CD14-positive monocyte (primary cell): ENCODE measurements around the gene AKR1C1. TPM values are rescaled to one million over a fixed set of nuclear protein-coding genes. Genes with fewer than 3 reads are reported as not detected.

Experiments
- DNase-seq, 3 donors: peaks; one replicate each; pipeline ENCODE4 v3.0.0-alpha.2; 2011 to 2022
- H2AFZ ChIP-seq: 2 replicates; pipeline ENCODE4 v1.6.0; 2012; ENCODE audit warnings: mild to moderate bottlenecking, low read depth, low read length, inconsistent platforms; ENCODE audit not compliant: insufficient read depth, poor library complexity, severe bottlenecking
- H3K27ac ChIP-seq, 2 donors: 1 replicate in 1 of 2; 2 replicates in 1 of 2; pipeline ENCODE4 v1.5.1; 2012 to 2013; ENCODE audit warnings: low read length in 2 of 2, control low read depth in 1 of 2, inconsistent platforms in 1 of 2, low read depth in 1 of 2, mild to moderate bottlenecking in 1 of 2
- H3K27me3 ChIP-seq, 2 donors: one replicate each; pipeline versions ENCODE4 v1.6.0 to v1.6.1; 2011 to 2013; ENCODE audit warnings: low read length in 2 of 2; ENCODE audit not compliant: control insufficient read depth in 2 of 2, insufficient read depth in 2 of 2
- H3K36me3 ChIP-seq, 2 donors: replicated peaks in 1 of 2; 1 replicate in 1 of 2; 2 replicates in 1 of 2; pipeline versions ENCODE4 v1.5.1 to v1.6.1; 2012 to 2013; ENCODE audit warnings: low read length in 2 of 2, control low read depth in 1 of 2, inconsistent platforms in 1 of 2, mild to moderate bottlenecking in 1 of 2; ENCODE audit not compliant: insufficient read depth in 2 of 2, control insufficient read depth in 1 of 2
- H3K4me1 ChIP-seq, 2 donors: 1 replicate in 1 of 2; 2 replicates in 1 of 2; pipeline versions ENCODE4 v1.5.1 to v1.6.1; 2012 to 2013; ENCODE audit warnings: low read length in 2 of 2, control low read depth in 1 of 2, inconsistent platforms in 1 of 2, mild to moderate bottlenecking in 1 of 2, moderate library complexity in 1 of 2; ENCODE audit not compliant: insufficient read depth in 2 of 2, control insufficient read depth in 1 of 2
- H3K4me2 ChIP-seq: replicated peaks from 2 replicates; pipeline ENCODE3; 2012; ENCODE audit warnings: low read length, moderate library complexity, mild to moderate bottlenecking; ENCODE audit not compliant: poor library complexity, severe bottlenecking; ENCODE audit errors: extremely low read depth
- H3K4me3 ChIP-seq, 3 experiments: fragments of 200-600 bp in 1 of 3; sonication (generic) in 1 of 3; replicated peaks in 1 of 3; 1 replicate in 2 of 3; 2 replicates in 1 of 3; pipeline ENCODE4 v1.5.1; 2011 to 2013; ENCODE audit warnings: low read length in 3 of 3, mild to moderate bottlenecking in 3 of 3, control low read depth in 2 of 3, low read depth in 2 of 3, inconsistent platforms in 1 of 3, moderate library complexity in 1 of 3
- H3K79me2 ChIP-seq: 2 replicates; pipeline ENCODE4 v1.6.0; 2012; ENCODE audit warnings: mild to moderate bottlenecking, control low read depth, inconsistent platforms, low read length, moderate library complexity; ENCODE audit not compliant: insufficient read depth
- H3K9ac ChIP-seq: 2 replicates; pipeline ENCODE4 v1.6.0; 2017; ENCODE audit warnings: low read length, mild to moderate bottlenecking; ENCODE audit not compliant: insufficient read depth, poor library complexity, severe bottlenecking
- H3K9me3 ChIP-seq, 2 donors: replicated peaks in 1 of 2; 1 replicate in 1 of 2; 2 replicates in 1 of 2; pipeline versions ENCODE4 v1.5.1 to v1.6.1; 2012 to 2013; ENCODE audit warnings: low read length in 2 of 2, control low read depth in 1 of 2; ENCODE audit not compliant: control insufficient read depth in 1 of 2, insufficient read depth in 1 of 2
- H4K20me1 ChIP-seq: 2 replicates; pipeline ENCODE4 v1.6.0; 2012; ENCODE audit warnings: mild to moderate bottlenecking, low read length, control low read depth, moderate library complexity; ENCODE audit not compliant: insufficient read depth
- H3K27ac Mint-ChIP-seq, 7 donors: one replicate each; pipeline ENCODE4 v1.8.0; 2020; ENCODE audit warnings: mild to moderate bottlenecking in 7 of 7, mixed read lengths in 7 of 7, moderate library complexity in 6 of 7, inconsistent platforms in 2 of 7
- H3K27me3 Mint-ChIP-seq, 3 donors: one replicate each; pipeline ENCODE4 v1.8.0; 2021 to 2022; ENCODE audit warnings: low read depth in 3 of 3, mild to moderate bottlenecking in 3 of 3, mixed read lengths in 3 of 3, moderate library complexity in 3 of 3, inconsistent platforms in 1 of 3
- H3K36me3 Mint-ChIP-seq, 2 donors: one replicate each; pipeline ENCODE4 v1.8.0; 2020; ENCODE audit warnings: mixed read lengths in 2 of 2, inconsistent platforms in 1 of 2, mild to moderate bottlenecking in 1 of 2
- H3K4me1 Mint-ChIP-seq: one replicate; pipeline ENCODE4 v1.8.0; 2020; ENCODE audit warnings: mild to moderate bottlenecking, mixed read lengths
- H3K4me3 Mint-ChIP-seq, 2 donors: one replicate each; pipeline ENCODE4 v1.8.0; 2020; ENCODE audit warnings: mild to moderate bottlenecking in 2 of 2, mixed read lengths in 2 of 2, moderate library complexity in 1 of 2
- H3K9me3 Mint-ChIP-seq, 7 donors: one replicate each; pipeline ENCODE4 v1.8.0; 2020 to 2022; ENCODE audit warnings: mixed read lengths in 7 of 7, mild to moderate bottlenecking in 6 of 7, moderate library complexity in 6 of 7, inconsistent platforms in 2 of 7
- WGBS: methylation state at CpG from one replicate; pipeline ENCODE4 v1.1.5; 2013; ENCODE audit warnings: missing lambda C conversion rate; ENCODE audit not compliant: insufficient coverage; 5-methylcytosine and 5-hydroxymethylcytosine counted together
- intact Hi-C, 2 donors: fragments of 100-400 bp; cut with micrococcal nuclease; formaldehyde crosslinking; loops; one replicate each; pipeline versions ENCODE4 v1.15.0 to v1.15.1; 2023
- polyA plus RNA-seq, 3 donors: library from polyadenylated mRNA; depleted of rRNA in 1 of 3; unstranded in 2 of 3; stranded (reverse) in 1 of 3; fragments of 300-500 nt in 2 of 3; fragments of >200 nt in 1 of 3; fragmentation: Illumina TruSeq in 2 of 3; gene quantifications; 1 replicate in 2 of 3; 2 replicates in 1 of 3; pipeline ENCODE4 v1.2.3, GENCODE V29; 2012 to 2021
- TF ChIP-seq, protein P1 (sequence below): fragments of 200-600 bp; IDR thresholded peaks from one replicate; pipeline ENCODE4 v1.8.0; 2022; ENCODE audit warnings: antibody characterized with exemption, mild to moderate bottlenecking

AKR1C1 gene
- polyA plus RNA-seq, 3 donors: 0.07 to 0.85 TPM; not detected in 1

DNA sequence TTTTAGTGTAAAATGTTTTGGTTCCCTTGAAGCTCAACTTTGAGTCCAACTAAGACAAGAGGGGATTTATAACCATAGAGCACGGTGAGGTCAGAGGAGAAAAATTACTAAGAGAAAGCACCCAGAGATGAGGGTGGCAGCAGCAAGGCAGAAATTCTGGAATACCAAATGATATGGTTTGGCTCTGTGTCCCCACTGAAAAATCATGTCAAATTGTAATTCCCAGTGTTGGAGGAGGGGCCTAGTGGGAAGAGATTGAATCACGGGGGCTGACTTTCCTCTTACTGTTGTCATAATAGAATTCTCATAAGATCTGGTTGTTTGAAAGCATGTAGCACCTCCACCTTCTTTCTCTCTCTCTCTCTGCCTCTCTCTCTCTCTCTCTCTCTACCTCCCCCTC is 19.4 kb upstream of the AKR1C1 start:
- 100% methylated on average over 1 of the region's 2 CpGs for WGBS
- peaks cover 0 to 2% (median 0%) of the 10 kb centered on the region in 3 donors for H3K27me3 Mint-ChIP-seq
- DNase-seq: no peak
- intact Hi-C loops: no loop called here
- H3K27ac Mint-ChIP-seq: no peak overlapping the region
- H3K4me3 Mint-ChIP-seq: no peak overlapping the region
- no peaks in the 10 kb centered on the region for H4K20me1 ChIP-seq
- H3K4me1 Mint-ChIP-seq: peaks cover 2% of the 10 kb centered on the region
- H3K9ac ChIP-seq: no peak overlapping the region
- H3K9me3 Mint-ChIP-seq: peaks cover 0 to 6% (median 3%) of the 10 kb centered on the region in 7 donors
- H3K27me3 ChIP-seq: no peaks in the 10 kb centered on the region
- no peak overlapping the region for H3K4me2 ChIP-seq
- H3K36me3 ChIP-seq: no peaks in the 10 kb centered on the region
- no peak overlapping the region for H2AFZ ChIP-seq
- TF ChIP-seq, protein P1, sequence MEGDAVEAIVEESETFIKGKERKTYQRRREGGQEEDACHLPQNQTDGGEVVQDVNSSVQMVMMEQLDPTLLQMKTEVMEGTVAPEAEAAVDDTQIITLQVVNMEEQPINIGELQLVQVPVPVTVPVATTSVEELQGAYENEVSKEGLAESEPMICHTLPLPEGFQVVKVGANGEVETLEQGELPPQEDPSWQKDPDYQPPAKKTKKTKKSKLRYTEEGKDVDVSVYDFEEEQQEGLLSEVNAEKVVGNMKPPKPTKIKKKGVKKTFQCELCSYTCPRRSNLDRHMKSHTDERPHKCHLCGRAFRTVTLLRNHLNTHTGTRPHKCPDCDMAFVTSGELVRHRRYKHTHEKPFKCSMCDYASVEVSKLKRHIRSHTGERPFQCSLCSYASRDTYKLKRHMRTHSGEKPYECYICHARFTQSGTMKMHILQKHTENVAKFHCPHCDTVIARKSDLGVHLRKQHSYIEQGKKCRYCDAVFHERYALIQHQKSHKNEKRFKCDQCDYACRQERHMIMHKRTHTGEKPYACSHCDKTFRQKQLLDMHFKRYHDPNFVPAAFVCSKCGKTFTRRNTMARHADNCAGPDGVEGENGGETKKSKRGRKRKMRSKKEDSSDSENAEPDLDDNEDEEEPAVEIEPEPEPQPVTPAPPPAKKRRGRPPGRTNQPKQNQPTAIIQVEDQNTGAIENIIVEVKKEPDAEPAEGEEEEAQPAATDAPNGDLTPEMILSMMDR: no peak
- no peak overlapping the region for H3K27ac ChIP-seq
- no peaks in the 10 kb centered on the region for H3K4me1 ChIP-seq
- H3K79me2 ChIP-seq: no peaks in the 10 kb centered on the region
- no peak overlapping the region for H3K4me3 ChIP-seq
- H3K9me3 ChIP-seq: no peaks in the 10 kb centered on the region
- H3K36me3 Mint-ChIP-seq: no peaks in the 10 kb centered on the region

DNA sequence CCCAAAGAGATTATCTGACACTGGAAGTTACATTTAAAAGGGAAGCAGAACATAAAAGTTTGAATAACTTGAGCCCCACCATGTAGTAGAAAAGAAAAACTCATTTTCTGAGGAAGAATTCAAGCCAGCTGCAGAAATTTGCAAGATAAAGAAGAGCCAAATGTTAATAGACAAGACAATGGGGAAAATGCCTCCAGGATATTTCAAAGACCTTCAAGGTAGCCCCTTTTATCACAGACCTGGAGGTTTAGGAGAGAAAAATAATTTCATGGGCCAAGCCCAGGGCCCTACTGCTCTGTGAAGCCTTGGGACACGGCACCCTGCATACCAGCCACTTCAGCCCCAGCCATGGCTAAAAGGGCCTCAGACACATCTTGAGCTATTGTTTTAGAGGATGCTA is 18.4 kb upstream of the AKR1C1 start:
- no CpG with 5 or more reads among the region's 1 CpG for WGBS
- no peak for DNase-seq
- no peak overlapping the region for H3K9ac ChIP-seq
- H3K79me2 ChIP-seq: no peaks in the 10 kb centered on the region
- no peaks in the 10 kb centered on the region for H3K36me3 ChIP-seq
- H3K9me3 ChIP-seq: no peaks in the 10 kb centered on the region
- peaks cover 0 to 2% (median 0%) of the 10 kb centered on the region in 3 donors for H3K27me3 Mint-ChIP-seq
- TF ChIP-seq, protein P1: no peak
- intact Hi-C loops: no loop called here
- no peak overlapping the region for H3K4me2 ChIP-seq
- H3K27ac ChIP-seq: no peak overlapping the region
- peaks cover 0 to 6% (median 3%) of the 10 kb centered on the region in 7 donors for H3K9me3 Mint-ChIP-seq
- no peaks in the 10 kb centered on the region for H3K27me3 ChIP-seq
- no peaks in the 10 kb centered on the region for H4K20me1 ChIP-seq
- no peaks in the 10 kb centered on the region for H3K36me3 Mint-ChIP-seq
- H3K27ac Mint-ChIP-seq: peak overlapping the region in 1 of 7 donors; percentile 22
- peaks cover under 1% of the 10 kb centered on the region for H3K4me1 Mint-ChIP-seq
- H3K4me1 ChIP-seq: no peaks in the 10 kb centered on the region
- H3K4me3 Mint-ChIP-seq: no peak overlapping the region
- no peak overlapping the region for H3K4me3 ChIP-seq
- H2AFZ ChIP-seq: no peak overlapping the region
